NCI-H146 treated with DMSO at 0.1 percent for 48 hours (cell line): ENCODE results near the gene CEMIP2.

ENCODE experiments used
- DNase-seq: peaks from one replicate; lab custom pipeline; 2025; ENCODE audit not compliant: unreplicated experiment; lab: John Stamatoyannopoulos, UW

CEMIP2 gene

GRCh38 chr9:71752928-71753327, 15.4 kb downstream of the CEMIP2 start:
- DNase-seq = no peak

DNA sequence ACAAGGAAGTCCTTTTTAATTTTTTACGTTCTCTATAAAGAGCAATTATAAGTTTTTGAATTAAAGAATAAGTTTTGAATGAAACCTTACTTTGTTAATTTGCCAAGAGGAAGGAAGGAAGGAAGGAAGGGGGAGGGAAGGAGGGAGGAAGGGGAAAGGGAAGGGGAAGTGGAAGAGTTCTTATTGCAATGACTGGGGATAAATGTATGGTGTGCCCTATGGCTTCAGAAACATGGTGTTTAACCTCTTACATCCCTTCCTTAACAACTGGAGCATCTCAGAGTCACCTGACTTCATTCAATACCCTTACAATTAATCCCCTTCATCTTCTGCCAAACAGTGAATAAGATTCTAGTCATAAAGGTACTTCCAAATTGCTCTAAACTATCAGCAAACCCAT, 16.0 kb downstream of the CEMIP2 start:
- no peak for DNase-seq

- no peak for DNase-seq
Measured at GRCh38 chr9:71748280-71748743, 20.0 kb downstream of the CEMIP2 start.

GRCh38 chr9:71747576-71747975, 20.7 kb downstream of the CEMIP2 start:
- no peak for DNase-seq

GRCh38 chr9:71746758-71747125, 21.6 kb downstream of the CEMIP2 start:
- DNase-seq = no peak

DNA sequence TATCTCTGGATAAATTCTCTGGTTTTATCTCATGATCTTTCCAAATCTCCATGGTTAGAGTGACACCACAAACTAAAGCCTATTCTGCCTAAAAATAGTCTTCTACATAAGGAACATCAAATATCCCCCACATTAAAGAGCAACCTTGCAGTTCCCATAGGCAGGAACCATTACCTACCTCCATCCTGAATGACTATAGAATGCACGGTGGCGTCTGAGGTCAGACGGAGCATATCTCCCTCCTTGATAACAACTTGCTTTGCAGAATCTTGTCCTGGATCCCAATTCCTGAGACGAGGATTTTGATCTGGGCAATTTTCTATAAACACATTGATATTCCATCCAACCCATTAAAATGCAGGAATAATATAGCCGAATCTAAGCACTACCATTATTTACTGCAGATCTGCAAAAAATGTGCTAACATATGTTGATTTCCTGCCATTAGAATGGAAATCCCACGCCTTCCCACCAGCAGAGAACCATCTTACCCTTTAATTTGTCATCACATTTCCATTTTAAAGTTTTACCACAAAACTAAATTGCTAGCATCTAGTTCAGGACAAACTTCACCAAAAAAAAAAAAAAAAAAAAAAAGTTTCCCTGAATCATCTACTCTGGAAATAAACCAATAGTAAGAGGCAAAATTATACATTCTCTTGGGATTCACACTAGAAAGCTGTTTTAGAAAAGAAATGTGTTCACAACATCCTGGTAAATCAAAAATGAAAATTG, 22.1 kb downstream of the CEMIP2 start:
- no peak for DNase-seq

DNA sequence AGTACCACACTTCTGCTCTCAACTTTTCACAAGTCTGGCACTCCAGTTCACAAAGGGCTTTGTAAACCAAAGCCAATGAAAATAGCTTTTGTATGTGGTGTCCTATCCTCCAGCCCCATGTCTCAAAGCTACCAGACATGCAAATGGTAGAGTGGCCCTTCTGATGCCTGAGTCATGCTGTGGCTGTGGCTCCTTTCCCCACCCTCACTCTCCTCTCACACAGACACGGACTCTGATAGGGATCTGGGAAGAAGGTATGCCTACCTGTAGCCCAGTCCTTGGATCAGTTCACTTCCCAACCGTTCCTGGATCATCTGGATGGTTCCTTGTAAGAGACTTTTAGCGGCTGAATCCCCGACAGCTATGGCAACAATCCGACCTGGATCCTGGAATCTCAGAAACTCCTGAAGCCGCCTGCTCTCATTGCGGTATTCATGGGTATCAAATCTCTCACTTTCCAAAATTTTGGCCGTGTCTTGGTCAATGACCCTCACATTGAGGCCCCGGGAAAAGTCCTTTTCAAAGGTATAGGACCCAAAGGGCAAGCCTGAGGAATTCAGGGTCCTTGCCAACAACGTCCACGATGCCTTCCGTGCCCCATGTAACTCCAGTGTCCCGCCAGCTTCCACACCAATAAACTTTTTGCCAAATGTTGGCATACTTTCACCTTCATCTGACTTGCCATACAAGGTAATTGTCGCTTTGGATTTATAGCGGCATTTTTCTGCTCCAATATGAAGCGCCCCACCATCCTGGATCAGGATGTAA, 23.4 kb downstream of the CEMIP2 start:
- no peak for DNase-seq

GRCh38 chr9:71743882-71744281, 24.4 kb downstream of the CEMIP2 start:
- DNase-seq = no peak

GRCh38 chr9:71743217-71743705, 25.1 kb downstream of the CEMIP2 start:
- DNase-seq = no peak

GRCh38 chr9:71742703-71743102, 25.6 kb downstream of the CEMIP2 start:
- DNase-seq = no peak

DNA sequence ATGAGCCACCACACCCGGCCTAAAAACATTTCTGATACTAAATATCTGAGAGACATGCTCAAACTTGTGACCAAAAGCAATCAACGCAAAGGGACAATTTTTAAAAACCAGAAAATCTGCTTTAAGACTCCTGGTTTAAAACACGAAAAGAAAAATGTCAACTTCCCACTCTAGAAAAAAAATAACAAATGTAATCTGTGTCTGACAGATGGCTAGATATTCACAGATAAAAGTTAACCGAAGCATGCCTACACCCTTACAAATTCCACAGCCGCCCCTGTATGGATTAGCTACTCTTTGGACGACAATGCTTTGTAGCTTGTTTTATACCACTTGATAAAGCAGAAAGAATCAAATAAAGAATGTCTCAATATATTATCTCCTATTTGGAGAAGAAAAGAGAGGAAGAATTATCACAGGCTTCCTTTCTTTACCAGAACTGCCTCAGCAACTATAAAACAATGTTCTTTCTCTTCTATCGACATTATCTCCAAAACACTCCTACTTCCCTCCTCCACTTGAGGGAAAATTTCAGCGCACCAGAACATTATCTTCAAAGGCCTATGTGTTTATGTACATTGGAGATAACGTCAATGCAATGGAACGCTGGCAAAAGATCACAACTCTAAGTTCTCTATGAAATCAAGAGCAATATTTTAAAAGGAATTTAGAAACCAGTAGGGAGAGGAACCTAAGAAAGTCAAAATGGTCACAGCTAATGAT, 26.2 kb downstream of the CEMIP2 start:
- DNase-seq = no peak

DNA sequence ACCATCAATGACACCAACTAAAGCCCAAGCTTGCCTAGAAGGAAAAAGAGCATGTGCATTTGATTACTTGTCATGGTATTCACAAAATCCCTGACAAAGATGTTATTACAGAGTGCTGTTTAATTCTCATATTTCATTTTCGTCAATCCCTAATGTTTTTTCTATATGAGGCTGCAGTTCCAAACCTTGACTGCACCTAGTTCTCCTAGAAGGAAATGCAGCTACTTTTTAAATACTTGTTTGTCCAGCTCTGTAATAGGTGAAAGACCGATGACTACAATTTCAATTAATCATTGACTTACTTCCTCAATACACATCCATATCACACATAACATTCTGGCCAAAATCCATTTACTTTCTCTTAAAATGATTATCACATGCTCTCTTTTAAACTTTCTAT, 28.1 kb downstream of the CEMIP2 start:
- DNase-seq = no peak

- DNase-seq = no peak
Measured at GRCh38 chr9:71737455-71737854, 30.9 kb downstream of the CEMIP2 start.

GRCh38 chr9:71736236-71736635, 32.1 kb downstream of the CEMIP2 start:
- DNase-seq = no peak

- no peak for DNase-seq
Measured at GRCh38 chr9:71734950-71735349, 33.4 kb downstream of the CEMIP2 start.

DNA sequence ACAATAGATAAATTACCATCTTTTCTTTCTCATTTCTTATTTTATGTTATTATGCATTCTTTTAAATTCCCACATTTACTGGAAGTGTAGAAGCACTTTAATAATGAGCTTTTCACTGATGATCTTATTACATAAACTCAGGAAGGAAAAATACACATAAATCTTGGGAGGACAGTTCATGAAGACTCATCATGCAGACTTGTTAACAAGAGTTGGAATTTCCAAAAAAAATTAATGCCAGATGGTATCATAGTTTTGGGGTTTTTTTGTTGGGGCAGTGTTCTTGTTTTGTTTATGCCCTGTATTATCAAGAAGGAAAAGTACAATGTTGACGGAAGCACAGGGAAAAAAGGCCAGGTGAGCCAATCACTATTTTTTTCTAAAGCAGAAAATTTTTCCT, 35.1 kb downstream of the CEMIP2 start:
- no peak for DNase-seq

- DNase-seq = no peak
Measured at GRCh38 chr9:71729816-71730526, 38.3 kb downstream of the CEMIP2 start.

DNA sequence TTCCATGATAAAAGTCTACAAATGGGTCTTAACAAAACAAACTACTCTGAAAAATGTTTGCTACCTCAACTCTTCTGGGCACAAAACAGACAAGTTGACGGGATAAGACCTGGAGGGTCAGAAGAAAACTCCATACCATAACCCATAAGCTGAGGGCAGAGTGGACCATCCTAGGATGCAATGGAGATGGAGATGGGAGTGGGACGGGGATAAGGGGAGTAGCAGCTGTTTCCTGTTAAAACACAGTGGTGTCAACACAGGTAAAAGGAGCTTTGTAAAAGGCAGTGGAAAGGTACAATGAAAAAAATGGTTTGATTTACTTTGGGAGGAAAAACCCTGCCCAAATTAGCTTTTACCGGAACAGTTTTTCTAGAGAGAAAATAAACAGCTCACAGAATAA, 41.6 kb downstream of the CEMIP2 start:
- DNase-seq = no peak

- no peak for DNase-seq
Measured at GRCh38 chr9:71725590-71726338, 42.5 kb downstream of the CEMIP2 start.

GRCh38 chr9:71721855-71722254, 46.5 kb downstream of the CEMIP2 start:
- no peak for DNase-seq
